ENCODE data around the gene SLC9A9.
A peak's percentile ranks its signal among the peaks of the same experiment; 100 is the strongest.

The SLC9A9 gene

DNA sequence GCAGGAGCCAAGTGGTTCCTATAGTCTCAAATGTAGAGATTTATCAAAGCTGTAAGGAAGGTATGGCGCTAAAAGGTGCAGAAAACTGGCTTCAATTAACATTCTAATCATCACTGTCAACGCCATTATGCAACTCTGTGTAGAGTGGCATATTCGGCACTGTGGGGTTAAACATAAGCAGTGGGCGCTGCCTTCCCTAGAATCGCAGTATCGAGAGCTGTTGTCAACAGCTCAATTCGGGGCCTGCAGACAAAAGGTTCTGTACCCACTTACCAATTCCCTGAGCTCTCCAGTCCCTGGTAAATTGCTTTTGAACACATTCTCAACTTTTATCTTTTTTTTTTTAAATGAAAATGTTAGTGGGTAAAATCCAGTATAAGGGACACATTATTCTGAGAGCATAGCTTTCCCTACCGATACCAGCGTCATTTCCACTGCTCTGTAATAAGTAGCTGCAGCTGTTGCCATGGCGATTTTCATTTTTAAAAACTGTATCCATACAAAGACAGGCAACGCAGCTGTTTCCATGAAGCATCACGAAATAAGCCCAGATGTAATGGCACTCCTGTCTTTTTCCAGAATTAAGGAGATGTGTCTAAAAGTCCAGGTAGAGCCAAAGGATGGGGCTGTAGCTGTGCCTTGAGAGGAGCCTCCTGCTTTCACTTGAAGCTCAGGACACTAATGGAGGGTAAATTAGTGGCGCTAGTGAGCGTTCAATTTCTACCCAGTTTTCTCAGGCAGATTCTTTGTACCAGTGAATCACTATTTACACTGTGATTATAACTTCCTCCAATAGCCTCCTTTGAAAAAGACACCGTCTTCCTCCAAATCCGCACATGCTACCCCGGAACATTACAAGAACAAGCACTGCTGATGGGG, 250.3 kb downstream of the SLC9A9 start:
- DNase-seq (ENCODE audit: low spot score) = no peak

DNA sequence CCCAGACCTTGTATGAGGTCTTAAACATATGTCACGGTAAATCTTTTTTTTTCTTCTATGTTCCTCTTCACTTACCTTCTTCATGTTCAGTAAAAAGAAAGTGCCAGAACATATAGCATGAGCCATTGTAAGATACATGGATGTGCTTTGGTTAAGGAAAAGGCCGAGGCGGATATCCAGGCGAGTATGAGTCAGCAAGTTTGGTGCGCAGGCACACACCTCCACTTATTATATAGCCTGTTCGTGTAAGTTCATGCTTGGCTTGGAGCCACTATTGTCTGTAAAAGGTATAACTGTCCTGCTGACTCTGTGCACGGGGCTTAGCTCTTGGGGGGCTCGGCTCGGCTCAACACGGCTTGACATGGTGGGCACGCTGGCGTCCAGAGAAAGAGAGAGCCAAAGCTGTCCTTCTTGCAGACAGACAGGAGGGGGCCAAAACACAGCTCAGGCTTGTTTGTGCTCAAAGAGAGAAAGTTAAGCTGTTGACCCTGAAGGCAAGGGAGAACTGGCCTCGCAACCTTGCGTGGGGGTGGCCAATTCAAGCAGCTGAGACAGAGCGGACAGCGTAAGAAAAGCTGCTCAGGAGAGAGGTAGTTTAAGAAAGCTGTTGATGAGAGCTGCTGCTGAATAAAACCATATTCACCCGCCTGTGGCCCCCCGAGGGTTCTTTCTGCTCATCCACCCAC, 251.2 kb downstream of the SLC9A9 start:
- no peak for DNase-seq (ENCODE audit: low spot score)

DNA sequence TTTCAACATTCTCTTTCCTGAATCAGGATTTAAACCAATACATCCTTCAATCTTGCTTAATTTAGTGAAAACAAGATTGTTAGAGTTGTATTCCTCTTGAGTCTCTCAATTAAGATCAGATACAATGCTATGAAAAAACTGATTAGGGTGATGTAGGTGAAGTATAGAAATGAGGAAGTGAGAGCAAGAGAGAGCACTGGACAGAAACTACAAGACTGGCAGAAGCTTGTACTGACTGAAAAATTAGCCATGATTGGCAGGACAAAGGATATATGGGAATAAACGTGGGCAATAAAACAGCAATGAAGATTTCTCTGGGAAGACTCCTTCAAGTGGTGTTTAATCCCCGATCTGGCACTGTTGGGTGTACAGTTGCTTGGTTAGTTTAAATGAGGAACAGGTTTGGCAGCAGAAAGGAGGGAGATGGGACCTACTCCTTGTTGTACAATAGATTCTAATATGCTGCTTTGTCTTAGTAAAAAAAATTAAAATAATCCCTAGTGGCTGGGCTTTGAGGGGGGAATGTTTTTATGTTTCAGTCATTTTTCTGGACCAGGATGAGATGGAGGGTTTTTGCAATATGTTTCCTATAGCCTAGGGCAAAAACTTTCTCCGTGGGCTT, 252.7 kb downstream of the SLC9A9 start:
- DNase-seq (ENCODE audit: low spot score) = no peak

DNA sequence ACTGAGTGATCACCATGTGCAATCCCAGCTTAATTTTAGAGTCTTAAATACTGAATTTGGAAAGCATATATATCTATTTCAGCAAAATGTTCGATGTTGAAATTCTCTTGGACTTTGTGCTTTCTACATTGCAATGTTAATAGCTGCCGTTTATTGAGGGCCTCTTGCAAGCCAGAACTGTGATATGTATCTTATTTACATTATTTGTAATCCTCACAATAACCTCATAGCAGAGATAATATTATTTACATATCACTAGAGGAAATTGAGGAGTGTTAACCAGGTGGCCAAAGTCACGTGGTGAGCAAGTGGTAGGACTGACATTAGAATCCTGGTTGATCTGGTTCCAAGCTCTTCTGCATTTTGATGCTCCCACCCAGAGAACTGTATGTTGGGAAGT, 254.1 kb downstream of the SLC9A9 start:
- DNase-seq (ENCODE audit: low spot score) = no peak

DNA sequence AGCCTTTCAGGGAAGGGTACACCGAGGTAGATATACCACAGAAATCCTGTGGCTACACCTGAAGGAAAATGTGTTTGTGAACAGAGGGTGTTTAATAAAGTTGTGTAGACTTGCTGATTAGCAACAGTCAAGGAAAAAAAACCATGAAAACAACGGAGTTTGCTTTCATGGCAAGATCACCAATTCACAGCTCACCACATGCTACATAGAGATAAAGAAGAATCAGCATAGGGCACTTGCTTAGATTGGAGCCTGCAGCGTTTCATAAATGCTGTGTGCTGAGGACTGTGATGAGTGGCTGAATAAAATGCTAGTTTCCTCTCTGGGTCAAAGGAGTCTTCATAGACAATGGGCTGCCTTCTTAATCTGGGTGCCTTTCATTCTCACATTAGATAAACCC, 257.6 kb downstream of the SLC9A9 start:
- DNase-seq (ENCODE audit: low spot score) = no peak

DNA sequence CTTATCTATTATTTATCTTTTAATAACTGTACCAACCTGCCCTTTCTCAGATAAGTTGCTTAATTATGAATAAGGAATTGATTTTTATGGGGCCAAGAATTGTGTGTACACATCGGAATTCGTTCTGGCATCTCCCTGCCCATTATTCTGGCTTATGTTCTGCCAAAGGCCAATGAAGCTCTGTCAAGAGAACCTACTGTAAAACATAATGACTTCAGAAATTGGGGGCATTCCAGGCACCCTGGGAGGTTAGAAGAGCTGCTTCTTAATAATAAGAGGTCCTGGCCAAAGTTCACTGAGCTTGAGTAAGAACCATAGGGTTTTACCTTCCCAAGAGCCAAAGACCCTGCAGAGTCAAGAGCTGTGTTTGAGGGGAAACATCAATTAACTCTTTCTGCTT, 261.7 kb downstream of the SLC9A9 start:
- DNase-seq (ENCODE audit: low spot score) = no peak

DNA sequence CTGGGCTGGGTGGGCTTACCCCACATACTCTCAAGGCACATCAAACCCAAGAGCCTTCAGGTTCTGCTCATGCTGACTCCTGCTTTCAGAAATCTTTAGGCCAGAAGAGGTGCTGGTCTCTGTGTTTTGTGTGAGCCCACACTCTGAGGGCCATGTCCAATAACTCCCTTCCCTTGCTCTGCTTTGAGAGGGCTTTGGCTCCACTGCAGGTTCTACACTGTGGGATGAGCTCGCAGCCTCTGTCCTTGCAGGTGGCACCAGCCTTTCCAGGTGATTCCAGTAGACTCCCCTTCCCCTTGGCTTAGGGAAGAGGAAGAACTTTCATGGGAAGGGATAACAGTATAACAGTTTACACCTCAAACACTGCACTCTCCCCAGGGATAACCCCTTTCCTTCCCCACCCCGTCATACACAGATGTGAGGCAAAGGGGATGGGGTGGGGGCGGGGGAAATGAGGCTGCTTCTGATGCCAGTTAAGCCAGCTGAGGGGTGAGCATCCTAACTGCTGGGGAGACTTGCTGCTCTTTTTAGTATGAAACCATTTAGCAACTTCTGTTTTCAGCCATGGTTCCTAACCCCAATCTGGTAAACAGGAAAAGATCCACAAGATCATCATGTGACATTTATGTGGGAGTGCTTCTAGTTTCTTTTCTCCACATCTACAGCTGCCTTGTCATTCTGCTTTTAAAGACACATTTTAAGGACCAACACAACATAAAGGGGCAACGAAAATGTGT, 262.4 kb downstream of the SLC9A9 start:
- no peak for DNase-seq (ENCODE audit: low spot score)

DNA sequence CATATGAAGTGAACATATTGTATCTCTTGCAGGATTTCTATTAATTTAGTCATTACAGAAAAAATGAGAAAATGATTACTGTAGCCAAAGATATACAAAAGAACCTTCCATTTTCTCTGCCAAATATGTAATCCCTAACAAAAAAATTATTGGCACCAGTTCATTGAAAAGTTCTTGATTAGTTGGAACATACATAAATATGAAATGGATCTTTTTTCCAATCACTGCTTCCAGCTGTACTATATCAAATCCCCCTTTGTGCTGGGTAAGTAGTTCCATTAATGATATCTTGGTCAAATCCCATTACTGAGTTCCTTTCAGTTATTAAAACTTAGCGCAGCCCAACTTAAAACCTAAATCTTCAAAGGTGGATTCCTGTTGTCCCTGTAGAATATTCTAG, 263.8 kb downstream of the SLC9A9 start:
- no peak for DNase-seq (ENCODE audit: low spot score)

DNA sequence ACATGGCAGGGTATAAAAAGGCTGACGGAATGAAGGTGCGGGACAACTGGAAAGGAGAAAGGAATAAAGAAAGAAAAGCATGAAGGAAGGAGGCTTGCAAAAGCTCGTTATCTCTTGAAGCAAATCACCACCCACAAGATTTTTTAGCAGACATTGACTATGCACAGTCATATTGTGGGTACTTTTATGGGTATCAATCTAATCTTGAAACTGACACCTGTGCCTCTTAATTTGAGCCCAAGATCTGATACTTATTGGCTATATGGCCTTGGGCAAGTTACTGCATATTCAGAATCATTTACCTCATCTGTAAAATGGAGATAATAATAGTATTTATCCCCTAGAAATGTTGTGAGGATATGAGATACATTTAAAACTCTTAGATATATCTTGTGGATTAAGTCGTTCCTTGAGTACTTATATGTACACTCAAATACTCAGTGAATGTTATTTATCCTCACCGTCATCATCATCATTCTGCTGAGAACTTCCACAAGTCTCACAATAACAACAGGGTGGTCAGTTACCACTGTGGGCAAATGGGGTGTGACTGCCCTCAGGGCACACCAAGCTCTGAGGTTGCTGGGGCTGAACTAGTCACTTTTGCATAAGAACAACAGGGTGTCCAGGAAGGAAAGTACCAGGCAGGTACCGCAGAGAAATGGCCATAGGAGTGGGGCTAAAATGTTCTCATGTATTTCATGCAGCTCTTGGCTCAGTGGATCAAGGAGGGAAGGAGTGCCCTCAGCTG, 266.1 kb downstream of the SLC9A9 start:
- no peak for DNase-seq (ENCODE audit: low spot score)

DNA sequence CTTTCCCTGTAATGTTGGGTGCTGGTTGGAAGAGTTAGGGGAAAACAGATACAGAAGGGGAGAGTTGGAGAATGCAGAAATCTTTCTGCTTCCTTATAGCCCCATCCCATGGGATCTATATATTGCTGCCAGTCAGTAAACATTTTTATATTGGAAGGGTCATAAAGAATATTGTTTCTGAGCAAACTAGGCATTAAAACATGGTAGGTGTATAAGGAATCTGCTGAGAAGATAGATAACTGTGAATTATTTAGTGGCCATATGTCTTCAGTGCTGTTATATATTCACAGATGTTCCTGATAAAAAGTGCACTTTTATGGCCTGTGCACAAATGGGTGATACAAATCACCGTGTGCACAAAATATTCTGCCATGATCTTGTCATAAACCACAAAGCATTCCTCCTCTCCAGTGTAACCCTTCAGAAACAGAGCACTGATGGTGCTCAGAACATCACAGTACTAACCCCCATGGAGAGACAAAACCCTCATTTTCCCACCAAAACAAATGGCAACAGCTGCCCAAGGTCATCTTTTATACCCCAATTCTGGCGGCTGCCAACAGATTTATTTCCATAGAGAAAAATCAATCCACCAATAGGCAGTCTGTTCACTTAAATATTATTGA, 269.3 kb downstream of the SLC9A9 start:
- no peak for DNase-seq (ENCODE audit: low spot score)

DNA sequence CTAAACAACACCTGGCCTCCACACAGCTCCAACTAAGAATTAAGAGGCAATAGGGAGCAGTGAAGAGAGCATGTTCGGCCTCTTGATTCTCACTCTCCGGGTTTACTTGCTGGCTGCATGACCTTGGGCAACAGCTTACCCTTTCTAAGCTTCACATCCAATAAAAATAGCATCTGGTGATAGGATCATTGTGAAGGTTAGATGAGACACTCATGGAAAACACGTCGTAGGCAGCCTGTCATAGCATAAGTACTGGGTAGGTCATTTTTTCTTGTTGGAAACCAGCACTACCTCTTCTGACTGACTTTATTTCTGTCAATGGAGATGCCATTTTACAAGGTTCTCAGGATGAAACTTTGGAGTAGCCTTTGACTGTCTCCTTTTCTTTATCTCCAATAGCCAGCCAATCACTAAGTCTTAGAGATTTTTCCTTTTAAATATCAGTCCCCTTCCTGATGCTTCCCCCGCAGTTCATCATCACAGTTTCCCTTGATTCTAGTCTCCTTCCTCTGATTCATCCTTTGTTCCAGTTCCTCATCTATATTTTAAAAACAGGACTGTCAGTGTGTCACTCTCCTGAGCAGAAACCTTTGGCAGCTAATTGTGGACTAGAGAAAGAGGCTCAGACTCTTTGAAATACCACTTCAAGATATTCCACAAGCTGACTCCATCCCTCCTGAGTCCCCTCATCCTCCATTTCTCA, 271.5 kb downstream of the SLC9A9 start:
- DNase-seq (ENCODE audit: low spot score) = no peak

DNA sequence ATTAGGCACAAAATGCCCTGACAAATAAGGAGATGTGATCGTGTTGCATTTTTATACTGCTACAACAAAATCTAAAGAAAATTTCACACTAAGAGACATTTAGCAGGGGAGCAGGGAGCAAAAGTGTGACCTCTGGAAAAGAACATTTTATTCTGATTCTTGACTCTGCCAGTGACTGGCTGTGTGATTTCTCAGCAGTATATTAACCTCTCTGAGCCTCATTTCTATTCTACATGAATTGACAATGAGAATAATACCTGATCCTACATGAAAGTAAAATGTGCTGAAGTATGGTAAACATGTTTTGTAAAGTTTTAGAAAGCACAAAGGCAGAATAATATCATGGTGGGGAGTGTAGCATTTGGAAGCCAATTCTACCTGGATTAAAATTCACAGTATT, 273.3 kb downstream of the SLC9A9 start:
- no peak for DNase-seq (ENCODE audit: low spot score)

DNA sequence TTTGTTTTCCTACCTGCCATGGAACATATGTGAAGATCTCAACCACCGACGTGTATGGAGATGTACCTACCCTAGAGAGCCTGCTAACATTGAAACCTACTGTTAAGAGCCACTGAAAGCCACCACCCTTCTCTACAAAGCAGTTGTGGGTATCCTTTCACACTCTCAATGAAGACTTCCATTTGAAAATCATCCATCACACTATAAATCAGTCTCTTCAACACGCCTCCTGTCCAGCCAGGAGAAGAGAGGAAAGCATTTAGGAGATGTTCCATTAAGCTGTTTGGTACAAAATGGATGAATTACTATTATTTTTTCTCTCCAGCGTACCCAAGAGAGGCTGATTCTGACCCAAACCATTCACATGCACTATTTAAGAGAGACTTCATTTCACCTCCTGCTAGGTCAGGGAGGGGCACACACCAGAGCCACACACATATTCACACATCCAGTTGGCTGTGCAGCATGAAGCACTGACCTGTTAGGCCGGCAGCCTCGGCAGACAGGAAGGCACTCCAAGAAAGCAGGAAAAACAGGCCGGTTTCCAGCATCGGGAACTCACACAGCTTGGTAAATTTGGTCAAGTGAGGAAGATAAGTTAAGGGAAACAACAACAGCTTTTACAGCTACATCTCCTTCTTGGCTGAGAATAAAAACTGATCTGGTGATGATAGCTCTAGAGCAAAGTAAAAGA, 274.5 kb downstream of the SLC9A9 start:
- DNase-seq (ENCODE audit: low spot score) = no peak

DNA sequence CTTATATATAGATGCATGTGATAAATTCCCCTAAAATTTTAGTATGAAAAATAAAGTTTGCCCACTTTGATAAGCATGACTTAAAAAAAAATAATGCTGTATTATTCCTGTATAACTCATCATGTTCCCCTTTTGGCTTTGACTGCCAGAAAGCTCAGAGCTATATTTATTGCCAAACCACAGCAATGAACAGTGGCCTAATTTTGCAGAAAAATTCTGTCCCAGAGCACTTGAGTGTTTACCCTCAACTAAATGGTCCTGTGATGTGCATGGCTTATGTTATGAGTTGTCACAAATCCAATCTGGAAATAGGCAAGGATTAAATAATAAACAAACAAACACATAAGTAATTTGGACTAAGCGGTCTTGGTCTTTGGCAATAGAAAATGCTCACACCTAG, 276.7 kb downstream of the SLC9A9 start:
- no peak for DNase-seq (ENCODE audit: low spot score)

DNA sequence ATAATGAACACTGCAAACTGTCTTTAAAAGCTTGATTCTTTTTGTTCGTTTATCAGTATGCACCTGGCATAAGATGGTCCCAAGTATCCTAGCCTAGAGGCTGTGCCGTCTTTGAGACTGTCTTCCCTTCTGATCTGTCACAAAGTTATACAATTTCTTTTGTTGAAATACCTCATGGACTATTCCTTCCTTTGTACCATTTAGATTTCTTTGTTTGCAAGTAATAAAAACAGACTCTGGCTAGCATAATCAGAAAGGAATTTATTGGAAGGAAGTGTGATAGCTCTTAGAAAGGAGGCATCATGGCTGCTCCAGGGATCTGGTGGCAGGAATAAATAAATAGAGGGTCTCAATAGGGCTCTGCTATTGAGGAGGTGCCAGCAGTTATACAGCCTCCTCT, 280.4 kb downstream of the SLC9A9 start:
- DNase-seq (ENCODE audit: low spot score) = no peak

DNA sequence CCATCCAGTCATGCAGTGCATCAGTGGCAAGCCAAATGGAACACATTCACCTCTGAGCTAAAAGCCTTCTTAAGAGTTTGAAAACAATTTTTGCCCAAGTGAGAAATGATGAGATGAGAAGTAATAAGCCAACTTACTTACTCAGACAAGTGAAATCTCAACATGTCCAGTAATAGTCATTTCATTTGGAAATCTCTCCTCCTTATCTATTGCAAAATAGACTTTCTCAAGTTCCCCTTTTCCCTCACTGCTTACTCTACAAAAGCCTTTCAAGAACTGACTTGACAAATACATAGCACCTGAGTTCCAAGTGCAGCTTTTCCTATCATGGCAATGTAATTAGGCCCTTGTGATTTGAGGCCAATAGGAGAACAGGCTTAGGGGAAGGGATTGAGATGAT, 282.3 kb downstream of the SLC9A9 start:
- DNase-seq (ENCODE audit: low spot score) = no peak

DNA sequence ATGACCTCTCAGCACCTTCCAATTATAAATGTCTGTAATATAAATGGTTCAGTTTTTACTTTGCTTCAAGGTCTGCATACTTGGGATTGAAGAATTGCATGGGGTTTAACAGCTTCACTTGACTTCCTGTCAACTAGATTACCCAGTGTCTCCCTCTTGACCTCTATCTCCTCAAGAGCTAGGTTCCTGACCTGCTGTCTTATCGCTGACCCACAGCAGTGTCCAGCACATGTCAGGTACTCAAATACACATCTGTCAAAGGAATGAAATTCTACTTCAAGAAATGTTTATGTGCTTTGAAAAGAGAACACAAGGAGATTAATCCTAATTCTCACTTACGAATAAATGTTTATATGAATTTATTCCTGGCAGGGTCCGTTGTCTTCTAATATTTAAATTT, 284.5 kb downstream of the SLC9A9 start:
- DNase-seq (ENCODE audit: low spot score) = no peak

DNA sequence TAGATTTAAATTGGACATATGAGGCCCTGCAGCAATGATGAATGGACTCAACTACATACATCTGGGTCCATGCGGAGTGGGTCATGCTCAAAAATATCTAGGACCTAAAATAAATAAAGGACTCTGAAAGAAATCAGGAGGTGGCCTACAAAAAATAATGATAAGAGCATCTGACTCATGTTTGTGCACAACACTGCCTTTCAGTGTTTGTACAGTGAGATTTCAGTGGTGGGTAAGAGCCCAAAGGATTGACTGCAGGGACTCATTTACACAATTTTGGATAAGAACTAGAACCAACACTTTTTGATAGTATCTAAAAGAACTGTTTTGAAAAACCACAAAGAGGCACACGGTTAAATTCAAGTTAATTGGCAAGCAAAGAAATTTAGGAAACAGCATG, 285.5 kb downstream of the SLC9A9 start:
- DNase-seq (ENCODE audit: low spot score) = no peak

DNA sequence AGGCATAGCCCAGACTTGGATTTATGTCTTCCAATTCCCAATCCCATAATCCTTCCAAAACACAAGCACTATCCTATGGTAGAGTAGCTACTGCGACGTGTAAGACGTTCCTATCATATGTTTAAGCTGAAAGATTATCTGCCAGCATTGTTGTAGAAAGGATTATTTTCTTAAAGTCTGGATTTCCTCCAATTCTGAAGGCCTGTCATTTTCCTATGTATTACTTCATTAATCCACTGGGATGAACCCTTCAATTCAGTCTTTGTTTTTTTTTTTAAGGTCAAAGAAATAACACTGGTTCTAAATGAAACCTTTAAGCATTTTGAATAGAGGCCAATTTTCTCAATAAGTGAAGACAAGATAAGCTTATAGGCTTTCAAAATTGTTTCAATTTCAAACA, 289.0 kb downstream of the SLC9A9 start:
- DNase-seq (ENCODE audit: low spot score) = peak; percentile 66

DNA sequence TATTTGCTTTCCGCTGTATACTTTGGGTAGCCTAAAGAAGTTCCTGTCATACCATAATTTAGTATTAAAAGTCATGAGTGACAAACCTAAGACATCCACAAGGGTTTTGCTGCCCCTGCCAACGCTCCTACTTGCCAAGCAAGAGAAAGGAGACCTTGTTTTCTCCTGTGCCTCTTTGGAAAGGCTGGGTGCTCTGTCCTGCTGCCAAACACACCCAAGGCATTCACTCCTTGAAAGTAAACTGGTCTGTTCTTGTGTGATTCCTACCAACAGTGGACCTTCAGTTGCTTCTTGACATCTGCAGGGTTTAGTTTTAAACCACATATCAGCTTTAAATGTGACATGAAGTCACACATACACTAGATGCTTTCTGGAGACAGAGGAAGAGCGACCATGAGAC, 295.4 kb downstream of the SLC9A9 start:
- DNase-seq (ENCODE audit: low spot score) = peak; percentile 33
